Fibroblast of skin of right biceps (primary cell): ENCODE data around the gene PIGM.

Experiments
- DNase-seq: peaks from one replicate; pipeline ENCODE4 v3.0.0-alpha.2; 2013

The PIGM gene

DNA sequence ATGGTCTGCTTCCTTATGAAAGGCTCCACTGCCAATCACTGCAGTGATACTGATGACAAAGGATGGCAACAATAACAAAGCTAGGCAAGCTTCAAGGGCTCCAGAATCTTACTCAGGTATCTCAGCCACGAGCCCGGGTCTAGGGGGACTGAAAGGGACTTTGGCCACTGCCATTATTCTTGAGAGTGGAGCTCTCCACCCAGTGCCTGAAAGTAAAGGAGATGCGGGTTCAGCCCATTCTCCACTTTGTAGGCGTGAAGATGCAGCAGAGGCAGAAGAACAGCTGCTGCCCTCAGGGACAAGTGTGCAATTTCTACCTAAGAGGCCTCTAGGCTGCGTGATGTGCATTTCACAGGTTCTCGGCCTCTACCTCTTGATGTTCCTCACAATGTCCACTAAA, 46.3 kb downstream of the PIGM start:
- no peak for DNase-seq

- DNase-seq: no peak
These were observed 48.1 kb downstream of the PIGM start for GRCh38 chr1:159983681-159984080.

GRCh38 chr1:159982280-159982679, 49.5 kb downstream of the PIGM start:
- no peak for DNase-seq

- no peak for DNase-seq
These were observed 50.3 kb downstream of the PIGM start for GRCh38 chr1:159981351-159982055.

DNA sequence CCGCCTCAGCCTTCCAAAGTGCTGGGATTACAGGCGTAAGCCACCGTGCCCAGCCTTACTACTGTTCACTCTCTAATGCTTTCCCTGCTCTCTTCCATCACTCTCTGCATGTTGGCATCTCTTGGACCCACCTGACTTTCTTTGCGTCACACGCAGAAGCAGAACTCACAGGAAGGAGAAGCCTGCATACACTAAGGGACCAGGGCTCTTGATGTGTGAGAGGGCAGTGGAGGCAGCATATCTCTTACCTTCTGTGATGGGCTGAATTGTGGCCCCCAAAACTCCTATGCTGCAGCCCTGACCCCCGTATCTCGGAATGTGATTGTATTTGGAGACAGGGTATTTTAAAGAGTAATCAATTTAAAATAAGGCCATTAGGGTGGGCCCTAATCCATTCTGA, 51.0 kb downstream of the PIGM start:
- no peak for DNase-seq

DNA sequence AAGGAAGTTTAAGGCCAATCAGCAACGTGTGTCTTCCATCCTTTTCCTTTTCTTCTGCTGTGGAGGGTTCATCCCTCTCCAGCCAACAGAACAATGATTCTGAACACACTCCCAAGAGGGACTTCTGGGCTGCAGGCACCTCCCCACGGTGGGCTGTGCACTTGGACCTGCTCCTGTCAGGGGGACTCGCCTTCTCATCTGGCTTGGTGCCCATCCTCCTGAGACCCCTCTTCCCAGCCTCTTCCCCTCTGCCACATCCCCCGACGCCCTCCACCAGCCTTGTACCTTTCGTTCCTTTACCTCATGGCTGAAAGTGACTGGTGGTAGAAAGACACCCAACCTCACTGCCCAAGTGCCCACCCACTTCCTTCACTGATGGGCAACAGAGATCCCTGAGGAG, 51.7 kb downstream of the PIGM start:
- DNase-seq: no peak

- DNase-seq: no peak
These were observed 52.5 kb downstream of the PIGM start for GRCh38 chr1:159979257-159979656.

DNA sequence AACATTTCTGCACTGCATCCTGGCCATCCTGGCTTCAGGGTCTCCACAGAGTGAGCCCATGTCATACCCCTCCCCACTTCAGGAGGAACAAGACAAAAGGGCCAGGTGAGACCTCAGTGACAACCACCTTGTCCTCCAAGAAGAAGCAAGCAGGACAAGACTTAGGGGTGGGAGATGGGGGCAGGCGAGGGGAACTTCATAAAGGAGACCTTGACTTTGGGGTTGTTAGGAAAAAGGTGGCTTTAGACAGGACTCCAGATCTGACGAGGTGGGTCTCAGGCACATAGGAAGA, 53.7 kb downstream of the PIGM start:
- no peak for DNase-seq

DNA sequence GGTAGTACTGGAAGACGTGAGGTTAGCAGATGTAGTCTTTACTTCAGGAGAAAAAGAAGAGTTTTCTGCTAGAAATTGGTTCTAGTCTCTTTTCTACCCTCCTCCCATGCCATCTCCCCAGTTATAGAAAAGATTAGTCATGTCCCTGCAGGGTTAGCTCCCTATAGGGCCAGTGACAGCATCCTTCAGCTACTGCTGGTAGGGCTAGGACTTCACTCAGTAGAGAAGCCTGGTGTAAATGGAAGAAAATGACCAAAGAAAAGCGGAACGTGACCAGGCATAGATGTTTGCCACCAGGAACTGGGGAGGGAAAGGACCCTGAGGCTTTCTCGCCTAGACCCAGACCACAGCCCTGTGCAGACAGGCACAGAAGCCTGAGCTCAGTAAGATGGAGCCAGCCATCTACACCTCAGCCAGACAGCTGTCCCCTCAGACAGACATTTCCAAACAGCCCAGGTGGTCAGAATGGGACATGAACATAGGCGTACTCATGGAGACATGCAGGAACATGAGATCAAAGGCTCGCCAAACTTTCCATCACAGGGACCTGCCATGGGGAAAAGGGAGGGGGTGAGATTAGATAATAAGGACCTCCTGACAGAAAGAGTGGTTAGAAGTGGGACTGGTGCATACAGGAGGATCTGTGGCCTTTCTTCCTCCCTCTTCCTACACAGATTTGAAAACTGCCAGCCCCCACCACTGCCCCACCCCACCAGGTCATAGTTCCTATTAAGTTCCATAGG, 54.3 kb downstream of the PIGM start:
- DNase-seq: no peak
